ENCODE measurements around the gene GJC1.

Gene GJC1

DNA sequence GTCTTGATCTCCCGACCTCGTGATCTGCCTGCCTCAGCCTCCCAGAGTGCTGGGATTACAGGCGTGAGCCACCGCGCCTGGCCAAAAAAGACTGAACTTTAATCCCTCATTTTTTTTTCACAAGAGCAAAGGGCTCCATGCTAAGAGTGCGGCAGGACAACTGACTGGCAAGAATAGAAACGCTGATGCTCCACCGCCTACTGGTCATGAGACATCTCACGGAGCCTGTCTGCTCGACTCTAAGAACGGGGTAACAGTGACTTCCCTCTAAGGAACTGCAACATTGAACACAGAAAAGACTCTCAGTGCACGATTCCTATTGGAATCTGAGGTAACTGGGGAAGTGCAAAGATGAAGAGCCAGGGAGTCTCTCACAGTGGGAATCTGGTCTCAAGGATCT is 41.5 kb upstream of the GJC1 start:
- H3K9me2 ChIP-seq (replicated peaks; ENCODE audit: insufficient read depth, low read length) = no peaks in the 10 kb centered on the region
- H3K79me2 ChIP-seq (ENCODE audit: insufficient read depth, low read length) = no peaks in the 10 kb centered on the region
- no peak overlapping the region for H3K9ac ChIP-seq (ENCODE audit: low read length)
- no peaks in the 10 kb centered on the region for H3K27me3 ChIP-seq (ENCODE audit: low read length)
- H3K36me3 ChIP-seq (ENCODE audit: low read length) = peaks cover 23% of the 10 kb centered on the region; the same call in 1 of the 2 replicates
- TF ChIP-seq CTCF (IDR thresholded peaks at IDR 0.05; ENCODE audit: insufficient read depth, low read length, poor library complexity, severe bottlenecking) (no peak), EZH2phosphoT487 (conservative IDR thresholded peaks at IDR 0.05; ENCODE audit: low read length) (no peak)
- H3K4me3 ChIP-seq (ENCODE audit: insufficient read depth, low read length, poor library complexity, severe bottlenecking) = no peak overlapping the region
- no peak overlapping the region for H3K4me2 ChIP-seq (ENCODE audit: low read depth, low read length, poor library complexity, severe bottlenecking)
- H3K9me3 ChIP-seq (ENCODE audit: insufficient read depth, low read length) = no peaks in the 10 kb centered on the region
- no peak overlapping the region for H2AFZ ChIP-seq (ENCODE audit: low read depth, low read length, severe bottlenecking)
- no peaks in the 10 kb centered on the region; the same call in 1 of the 2 replicates for H3F3A ChIP-seq (ENCODE audit: insufficient read depth)
- H4K20me1 ChIP-seq (ENCODE audit: low read depth, low read length) = no peaks in the 10 kb centered on the region
- no peak overlapping the region for H3K27ac ChIP-seq (ENCODE audit: low read depth, low read length)

DNA sequence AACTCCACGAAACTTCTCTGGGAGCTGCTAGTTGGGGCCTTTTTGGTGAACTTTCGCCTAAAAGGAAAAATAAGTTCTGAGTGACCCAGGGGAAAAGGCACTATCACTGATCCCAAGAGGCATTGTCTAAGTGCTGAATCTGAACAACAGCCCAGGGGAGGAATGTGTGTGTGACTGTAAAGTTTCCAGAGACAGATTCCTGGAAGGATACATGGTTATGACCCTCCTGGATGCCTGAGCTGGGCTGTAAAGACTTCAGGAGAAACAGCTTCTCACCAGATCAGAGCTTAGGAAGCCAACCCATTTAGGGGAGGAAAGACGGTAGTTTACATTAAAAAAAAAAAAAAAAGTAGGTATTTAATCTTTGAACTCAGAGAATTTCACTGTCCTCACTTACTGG is 37.8 kb upstream of the GJC1 start:
- Histone ChIP-seq H3K9me2 (replicated peaks; ENCODE audit: insufficient read depth, low read length) (no peaks in the 10 kb centered on the region), H3K9me3 (ENCODE audit: insufficient read depth, low read length) (no peaks in the 10 kb centered on the region), H3K9ac (ENCODE audit: low read length) (no peak overlapping the region), H3K79me2 (ENCODE audit: insufficient read depth, low read length) (no peaks in the 10 kb centered on the region), H2AFZ (ENCODE audit: low read depth, low read length, severe bottlenecking) (no peak overlapping the region), H3F3A (ENCODE audit: insufficient read depth) (peaks cover 7% of the 10 kb centered on the region; the same call in 1 of the 2 replicates), H3K27ac (ENCODE audit: low read depth, low read length) (no peak overlapping the region), H3K36me3 (ENCODE audit: low read length) (peaks cover 19% of the 10 kb centered on the region; the same call in 1 of the 2 replicates), H3K4me3 (ENCODE audit: insufficient read depth, low read length, poor library complexity, severe bottlenecking) (no peak overlapping the region), H4K20me1 (ENCODE audit: low read depth, low read length) (no peaks in the 10 kb centered on the region), H3K27me3 (ENCODE audit: low read length) (no peaks in the 10 kb centered on the region), H3K4me2 (ENCODE audit: low read depth, low read length, poor library complexity, severe bottlenecking) (no peak overlapping the region)
- no peak for TF ChIP-seq EZH2phosphoT487 (conservative IDR thresholded peaks at IDR 0.05; ENCODE audit: low read length)

GRCh38 chr17:44865931-44866330 is 35.8 kb upstream of the GJC1 start:
- Histone ChIP-seq H3K9me2 (replicated peaks; ENCODE audit: insufficient read depth, low read length) (no peaks in the 10 kb centered on the region), H3K4me2 (ENCODE audit: low read depth, low read length, poor library complexity, severe bottlenecking) (no peak overlapping the region), H3K27ac (ENCODE audit: low read depth, low read length) (no peak overlapping the region)

More at GRCh38 chr17:44865931-44866330, 35.8 kb upstream of the GJC1 start:
- H3F3A ChIP-seq (ENCODE audit: insufficient read depth) = peaks cover 7% of the 10 kb centered on the region; the same call in 1 of the 2 replicates
- no peak overlapping the region for H3K9ac ChIP-seq (ENCODE audit: low read length)
- H3K36me3 ChIP-seq (ENCODE audit: low read length) = 0 out of 2 replicates have a peak, but pooled peaks cover 8% of the 10 kb centered on the region
- H3K27me3 ChIP-seq (ENCODE audit: low read length) = no peaks in the 10 kb centered on the region
- no peak overlapping the region for H2AFZ ChIP-seq (ENCODE audit: low read depth, low read length, severe bottlenecking)
- no peak overlapping the region for H3K4me3 ChIP-seq (ENCODE audit: insufficient read depth, low read length, poor library complexity, severe bottlenecking)
- no peaks in the 10 kb centered on the region for H4K20me1 ChIP-seq (ENCODE audit: low read depth, low read length)
- no peak for TF ChIP-seq CTCF (IDR thresholded peaks at IDR 0.05; ENCODE audit: insufficient read depth, low read length, poor library complexity, severe bottlenecking)
- no peak for TF ChIP-seq EZH2phosphoT487 (conservative IDR thresholded peaks at IDR 0.05; ENCODE audit: low read length)
- H3K79me2 ChIP-seq (ENCODE audit: insufficient read depth, low read length) = no peaks in the 10 kb centered on the region
- H3K9me3 ChIP-seq (ENCODE audit: insufficient read depth, low read length) = no peaks in the 10 kb centered on the region
